Measurements from ENCODE around the gene ADAT1.

GRCh38 chr16:75576384-75576811, 46.7 kb downstream of the ADAT1 start:
- TF ChIP-seq CTCF (IDR thresholded peaks at IDR 0.05 in 8 of 11, conservative IDR thresholded peaks at IDR 0.05 in 3 of 11), result no peak
- no peak for TF ChIP-seq POLR2A (IDR thresholded peaks at IDR 0.05)

Measured in spleen (tissue), 7 donors.